NCI-H526 treated with DMSO at 0.1 percent for 48 hours (cell line): ENCODE data around the gene PPFIBP2.
A peak's percentile ranks its signal among the peaks of the same experiment; 100 is the strongest.

Experiments used
- DNase-seq: peaks from one replicate; lab custom pipeline; 2025; lab: John Stamatoyannopoulos, UW

Gene PPFIBP2

GRCh38 chr11:7525424-7525823 lies 11.6 kb downstream of the PPFIBP2 start:
- no peak for DNase-seq

- no peak for DNase-seq
Measured at GRCh38 chr11:7527029-7527428, 13.2 kb downstream of the PPFIBP2 start.

- DNase-seq: peak; percentile 70
Measured at GRCh38 chr11:7528514-7529049, 14.8 kb downstream of the PPFIBP2 start.

- DNase-seq: no peak
Measured at GRCh38 chr11:7530013-7530640, 16.3 kb downstream of the PPFIBP2 start.

GRCh38 chr11:7531011-7531410 lies 17.2 kb downstream of the PPFIBP2 start:
- DNase-seq: no peak

GRCh38 chr11:7532405-7533145 lies 18.8 kb downstream of the PPFIBP2 start:
- DNase-seq: no peak

- DNase-seq: no peak
Measured at GRCh38 chr11:7533199-7534041, 19.6 kb downstream of the PPFIBP2 start.

GRCh38 chr11:7534042-7534378 lies 20.2 kb downstream of the PPFIBP2 start:
- DNase-seq: no peak

GRCh38 chr11:7536100-7536499 lies 22.3 kb downstream of the PPFIBP2 start:
- DNase-seq: no peak

- no peak for DNase-seq
Measured at GRCh38 chr11:7537265-7537664, 23.5 kb downstream of the PPFIBP2 start.

GRCh38 chr11:7538031-7538430 lies 24.2 kb downstream of the PPFIBP2 start:
- DNase-seq: no peak

- no peak for DNase-seq
Measured at GRCh38 chr11:7538466-7539454, 25.0 kb downstream of the PPFIBP2 start.

- no peak for DNase-seq
Measured at GRCh38 chr11:7540830-7541555, 27.2 kb downstream of the PPFIBP2 start.

GRCh38 chr11:7543302-7543701 lies 29.5 kb downstream of the PPFIBP2 start:
- no peak for DNase-seq

GRCh38 chr11:7544021-7544420 lies 30.2 kb downstream of the PPFIBP2 start:
- DNase-seq: no peak

GRCh38 chr11:7545611-7546010 lies 31.8 kb downstream of the PPFIBP2 start:
- no peak for DNase-seq

GRCh38 chr11:7546324-7546791 lies 32.6 kb downstream of the PPFIBP2 start:
- DNase-seq: no peak

GRCh38 chr11:7547687-7548086 lies 33.9 kb downstream of the PPFIBP2 start:
- DNase-seq: no peak

- DNase-seq: peak; percentile 41
Measured at GRCh38 chr11:7548659-7549274, 35.0 kb downstream of the PPFIBP2 start.

- no peak for DNase-seq
Measured at GRCh38 chr11:7549681-7550080, 35.9 kb downstream of the PPFIBP2 start.
